Measurements from ENCODE around the gene RSPH3.

DNA sequence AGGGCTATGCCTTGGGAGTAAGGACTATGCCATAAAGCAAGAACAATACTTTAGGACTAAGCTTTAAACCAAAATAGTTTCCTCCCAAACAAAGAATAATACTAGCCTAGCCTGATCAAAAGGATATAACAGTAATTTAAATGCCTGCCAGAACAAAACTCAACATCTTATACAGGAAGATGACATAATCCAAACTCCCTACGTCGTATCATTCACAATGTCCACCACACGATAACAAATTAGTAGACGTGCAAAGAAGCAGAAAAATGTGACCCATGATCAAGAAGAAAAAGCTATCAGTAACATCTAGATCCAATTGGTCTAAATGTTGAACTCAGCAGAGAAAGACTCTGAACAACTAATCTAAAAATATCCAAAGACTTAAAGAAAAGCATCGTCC lies 65.8 kb downstream of the RSPH3 start:
- TF ChIP-seq, protein P1, sequence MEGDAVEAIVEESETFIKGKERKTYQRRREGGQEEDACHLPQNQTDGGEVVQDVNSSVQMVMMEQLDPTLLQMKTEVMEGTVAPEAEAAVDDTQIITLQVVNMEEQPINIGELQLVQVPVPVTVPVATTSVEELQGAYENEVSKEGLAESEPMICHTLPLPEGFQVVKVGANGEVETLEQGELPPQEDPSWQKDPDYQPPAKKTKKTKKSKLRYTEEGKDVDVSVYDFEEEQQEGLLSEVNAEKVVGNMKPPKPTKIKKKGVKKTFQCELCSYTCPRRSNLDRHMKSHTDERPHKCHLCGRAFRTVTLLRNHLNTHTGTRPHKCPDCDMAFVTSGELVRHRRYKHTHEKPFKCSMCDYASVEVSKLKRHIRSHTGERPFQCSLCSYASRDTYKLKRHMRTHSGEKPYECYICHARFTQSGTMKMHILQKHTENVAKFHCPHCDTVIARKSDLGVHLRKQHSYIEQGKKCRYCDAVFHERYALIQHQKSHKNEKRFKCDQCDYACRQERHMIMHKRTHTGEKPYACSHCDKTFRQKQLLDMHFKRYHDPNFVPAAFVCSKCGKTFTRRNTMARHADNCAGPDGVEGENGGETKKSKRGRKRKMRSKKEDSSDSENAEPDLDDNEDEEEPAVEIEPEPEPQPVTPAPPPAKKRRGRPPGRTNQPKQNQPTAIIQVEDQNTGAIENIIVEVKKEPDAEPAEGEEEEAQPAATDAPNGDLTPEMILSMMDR (IDR thresholded peaks at IDR 0.05), result no peak
- no peak for TF ChIP-seq POLR2A (IDR thresholded peaks at IDR 0.05)
